T-helper 1 cell treated with Interleukin-12 subunit alpha and Interleukin-12 subunit beta and Interleukin-4 antibody, amounts not matched to agents 30 μg/mL and 1 μg/mL, for 36 hours (primary cell): ENCODE data around the gene LSS.

Experiments
- H3K27ac Mint-ChIP-seq: one replicate; pipeline ENCODE4 v1.8.0; 2021; ENCODE audit warnings: mild to moderate bottlenecking, mixed read lengths
- H3K27me3 Mint-ChIP-seq: one replicate; pipeline ENCODE4 v1.8.0; 2021; ENCODE audit warnings: low read depth, mixed read lengths
- H3K36me3 Mint-ChIP-seq: one replicate; pipeline ENCODE4 v1.8.0; 2021; ENCODE audit warnings: low read depth, mixed read lengths
- H3K4me1 Mint-ChIP-seq: one replicate; pipeline ENCODE4 v1.8.0; 2021; ENCODE audit warnings: low read depth, mixed read lengths
- H3K4me3 Mint-ChIP-seq: one replicate; pipeline ENCODE4 v1.8.0; 2021; ENCODE audit warnings: mild to moderate bottlenecking, moderate library complexity, mixed read lengths
- H3K9me3 Mint-ChIP-seq: one replicate; pipeline ENCODE4 v1.8.0; 2021; ENCODE audit warnings: mixed read lengths

LSS gene

DNA sequence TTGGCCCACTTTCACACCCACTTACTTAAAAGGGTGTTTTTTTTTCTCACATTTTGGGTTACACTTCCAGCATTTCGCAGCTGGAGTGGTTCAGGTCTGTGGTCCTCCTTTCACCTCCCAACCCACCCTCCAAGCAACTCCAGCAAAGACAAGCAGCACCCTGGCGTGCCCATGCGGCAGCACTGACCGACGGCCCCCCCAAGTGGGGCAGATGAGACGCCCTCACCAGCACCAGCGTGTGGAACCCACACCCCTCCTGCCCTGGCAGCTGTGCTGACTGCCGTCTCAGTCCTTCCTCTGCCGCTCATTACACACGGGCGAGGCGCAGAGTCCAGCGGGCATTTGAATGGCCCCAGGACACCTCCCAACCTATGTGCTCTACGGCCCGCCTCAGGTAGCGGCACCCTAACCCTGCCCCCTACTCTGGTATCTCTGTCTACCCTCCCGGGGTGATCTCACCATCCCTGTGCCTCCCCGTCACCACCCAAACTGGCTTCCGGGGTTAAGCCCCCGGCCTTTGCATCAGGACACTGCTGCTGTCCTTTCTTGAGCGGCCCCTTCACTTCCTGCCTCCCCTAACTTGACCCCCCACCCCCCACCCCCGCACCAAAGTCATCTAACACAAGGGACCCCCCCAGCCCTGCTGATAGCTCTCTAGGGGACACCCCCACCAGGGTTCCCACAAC, 10.9 kb downstream of the LSS start:
- H3K36me3 Mint-ChIP-seq = peaks cover 10% of the 10 kb centered on the region
- no peak overlapping the region for H3K27ac Mint-ChIP-seq
- H3K9me3 Mint-ChIP-seq = no peaks in the 10 kb centered on the region
- H3K4me3 Mint-ChIP-seq = no peak overlapping the region
- no peaks in the 10 kb centered on the region for H3K27me3 Mint-ChIP-seq
- peaks cover 8% of the 10 kb centered on the region for H3K4me1 Mint-ChIP-seq

- H3K27ac Mint-ChIP-seq = peak overlapping the region; percentile 78
- H3K36me3 Mint-ChIP-seq = peaks cover 13% of the 10 kb centered on the region
- H3K4me1 Mint-ChIP-seq = peaks cover 8% of the 10 kb centered on the region
- H3K4me3 Mint-ChIP-seq = no peak overlapping the region
- no peaks in the 10 kb centered on the region for H3K9me3 Mint-ChIP-seq
- H3K27me3 Mint-ChIP-seq = no peaks in the 10 kb centered on the region
Observed at GRCh38 chr21:46216132-46216747, 12.3 kb downstream of the LSS start.

- H3K27ac Mint-ChIP-seq = peak overlapping the region; percentile 78
- H3K4me1 Mint-ChIP-seq = peaks cover 7% of the 10 kb centered on the region
- H3K36me3 Mint-ChIP-seq = peaks cover 11% of the 10 kb centered on the region
- H3K9me3 Mint-ChIP-seq = no peaks in the 10 kb centered on the region
- H3K27me3 Mint-ChIP-seq = no peaks in the 10 kb centered on the region
- H3K4me3 Mint-ChIP-seq = no peak overlapping the region
Observed at GRCh38 chr21:46215436-46216131, 13.0 kb downstream of the LSS start.

DNA sequence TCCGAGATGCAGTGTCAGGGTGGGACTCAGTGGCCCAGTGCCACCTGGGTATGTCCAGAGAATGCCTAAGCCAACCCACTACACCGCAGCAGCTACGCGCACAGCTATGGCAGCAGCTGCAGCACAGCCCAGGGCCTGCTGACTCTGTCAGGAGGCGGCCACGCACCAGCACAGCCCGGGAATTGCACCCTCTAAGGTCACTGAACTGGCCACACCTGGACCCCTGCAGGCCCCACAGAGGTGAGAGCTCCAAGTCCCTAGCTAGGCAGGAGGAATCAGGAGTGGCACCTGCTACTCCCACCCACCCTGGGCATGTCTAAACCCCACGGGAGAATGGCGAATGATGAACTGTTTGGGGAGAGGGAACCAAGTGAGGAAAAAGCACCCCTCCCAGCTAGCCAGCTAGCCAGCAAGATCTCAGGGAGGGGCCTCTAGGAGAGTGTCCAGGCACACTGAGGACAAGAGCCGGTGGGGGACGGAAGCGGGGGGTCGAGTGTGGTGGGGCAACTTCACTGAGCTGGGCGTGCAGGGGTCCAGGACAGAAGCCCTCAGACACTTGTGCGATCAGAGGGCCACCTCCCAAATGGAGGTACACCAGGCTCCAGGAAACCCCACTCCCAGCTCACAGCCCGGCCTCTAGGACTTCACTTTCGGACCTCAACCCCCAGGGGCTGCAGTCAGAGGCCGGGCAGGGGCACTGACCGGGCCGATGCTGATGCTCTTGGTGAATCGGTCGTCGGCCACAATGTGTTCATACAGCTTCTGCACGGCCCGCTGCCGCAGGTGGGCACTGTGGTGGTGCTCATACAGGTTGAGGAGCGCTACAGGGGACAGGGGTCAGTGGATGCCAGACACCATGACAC, 13.9 kb downstream of the LSS start:
- Mint-ChIP-seq H3K4me3 (no peak overlapping the region), H3K27me3 (no peaks in the 10 kb centered on the region), H3K9me3 (no peaks in the 10 kb centered on the region), H3K4me1 (peaks cover 6% of the 10 kb centered on the region), H3K36me3 (peaks cover 5% of the 10 kb centered on the region), H3K27ac (no peak overlapping the region)

DNA sequence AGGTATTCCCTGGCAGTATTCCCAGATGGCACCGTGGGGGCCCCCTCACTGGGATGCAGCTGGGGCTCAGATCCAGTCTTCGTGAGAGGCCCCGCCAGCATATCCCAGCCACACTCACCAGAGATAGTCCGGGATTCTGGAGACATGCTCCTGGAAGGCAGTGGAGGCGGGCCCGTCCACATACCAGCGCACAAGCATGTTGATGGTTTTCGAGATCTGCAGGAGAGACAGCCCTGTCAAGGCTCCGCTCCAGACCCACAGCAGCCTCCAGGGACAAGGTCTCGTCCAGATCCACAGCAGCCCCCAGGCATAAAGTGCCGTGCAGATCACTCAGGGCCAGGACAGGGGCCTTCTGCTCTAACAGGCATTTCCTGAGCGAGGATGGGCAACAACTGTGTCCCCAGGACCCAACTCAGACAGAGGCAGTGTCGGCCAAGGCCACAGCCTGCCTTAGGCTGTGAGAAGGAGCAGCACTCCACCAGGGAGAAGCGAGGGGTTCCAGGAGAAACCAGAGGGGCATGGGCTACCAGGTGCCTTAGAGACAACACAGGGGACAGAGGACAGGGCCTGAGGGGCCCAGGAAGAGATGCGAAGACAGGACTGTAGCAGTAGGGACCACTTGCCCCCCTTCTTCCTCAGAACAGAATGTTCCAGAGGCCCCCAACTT, 14.8 kb downstream of the LSS start:
- Mint-ChIP-seq H3K4me1 (peaks cover 6% of the 10 kb centered on the region), H3K9me3 (no peaks in the 10 kb centered on the region), H3K27me3 (no peaks in the 10 kb centered on the region), H3K27ac (no peak overlapping the region), H3K4me3 (no peak overlapping the region), H3K36me3 (peaks cover 9% of the 10 kb centered on the region)

DNA sequence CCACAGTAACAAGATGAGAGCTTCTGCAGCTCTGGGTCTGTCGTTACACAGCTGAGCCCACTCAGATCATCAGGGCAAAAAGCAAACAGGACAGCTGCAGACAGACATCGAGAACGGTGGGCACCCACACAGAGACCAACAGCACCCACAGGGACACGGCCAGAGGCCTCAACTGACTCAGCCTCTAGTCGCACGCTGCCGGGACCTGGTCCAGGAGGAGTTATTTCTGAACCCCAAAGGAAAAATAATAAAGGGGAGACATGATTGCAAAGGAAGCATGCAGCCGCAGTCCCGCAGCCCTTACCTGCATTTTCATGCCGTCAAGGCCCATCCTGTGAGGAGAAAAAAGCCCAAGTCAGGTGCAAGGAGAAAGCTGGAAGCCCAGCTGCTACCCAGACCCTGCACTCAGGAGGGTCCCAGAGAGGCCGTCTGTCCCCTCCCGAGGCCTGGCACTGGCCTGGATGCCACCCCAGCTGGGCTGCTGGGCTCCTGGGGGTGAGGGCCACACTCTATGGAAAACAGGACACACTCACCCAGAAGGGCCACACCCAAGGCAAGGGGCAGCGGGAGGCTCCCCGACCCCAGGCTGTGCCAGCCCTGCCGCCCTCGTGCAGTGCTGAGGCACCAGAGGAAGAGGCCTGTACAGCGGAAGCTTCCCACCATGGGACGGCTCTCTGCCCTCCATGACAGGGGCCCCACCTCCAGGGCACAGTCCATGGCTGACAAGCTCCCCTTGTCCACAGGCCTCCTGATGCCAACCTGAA, 15.7 kb downstream of the LSS start:
- Mint-ChIP-seq H3K27me3 (no peaks in the 10 kb centered on the region), H3K4me3 (no peak overlapping the region), H3K4me1 (peaks cover 6% of the 10 kb centered on the region), H3K9me3 (no peaks in the 10 kb centered on the region), H3K36me3 (peaks cover 9% of the 10 kb centered on the region), H3K27ac (peak overlapping the region; percentile 31)

DNA sequence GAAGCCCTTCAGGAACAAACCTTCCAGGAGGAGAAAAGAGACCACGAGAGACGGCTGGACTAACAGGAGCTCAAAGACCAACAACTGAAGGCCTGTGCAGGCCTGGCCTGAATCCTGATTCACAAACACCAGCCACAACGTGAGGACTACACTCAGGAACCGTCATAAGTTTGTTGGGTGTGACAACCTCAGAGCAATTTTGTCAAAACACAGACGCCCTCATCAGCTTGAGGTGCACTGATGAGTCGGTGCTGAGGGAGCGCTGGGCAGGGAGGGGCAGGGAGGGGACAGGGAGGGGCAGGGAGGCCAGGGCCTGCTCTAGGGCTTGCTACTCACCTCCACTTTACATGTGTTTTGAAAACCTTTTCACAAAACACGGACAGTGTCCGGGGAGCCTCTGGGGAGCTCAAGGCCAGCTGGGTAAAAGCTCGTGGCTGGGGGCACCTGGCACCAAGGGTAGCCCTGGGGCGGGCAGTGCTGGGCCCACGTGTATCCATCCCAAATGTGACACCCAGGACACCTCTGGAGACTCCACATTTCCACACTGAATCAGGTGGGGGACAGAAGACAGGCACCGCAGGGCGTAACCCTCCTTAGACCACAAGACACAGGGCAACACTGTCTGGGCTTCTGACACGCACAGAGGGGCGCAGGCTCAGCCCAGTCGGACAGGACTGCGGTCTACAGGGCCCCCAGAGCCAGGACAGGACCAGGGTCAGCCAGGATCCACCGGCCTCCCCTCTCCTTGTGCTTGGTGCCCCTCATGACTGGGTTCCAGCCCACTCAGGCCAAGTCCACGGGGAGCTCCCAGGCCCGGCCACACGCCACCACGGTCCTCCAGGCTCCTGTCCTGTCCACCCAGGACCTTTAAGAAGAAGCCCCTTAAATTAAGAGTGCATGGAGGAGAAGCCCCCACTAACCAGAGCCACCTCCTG, 16.5 kb downstream of the LSS start:
- H3K4me3 Mint-ChIP-seq = no peak overlapping the region
- H3K9me3 Mint-ChIP-seq = no peaks in the 10 kb centered on the region
- H3K27me3 Mint-ChIP-seq = no peaks in the 10 kb centered on the region
- H3K36me3 Mint-ChIP-seq = peaks cover 9% of the 10 kb centered on the region
- H3K27ac Mint-ChIP-seq = no peak overlapping the region
- H3K4me1 Mint-ChIP-seq = peaks cover 3% of the 10 kb centered on the region

DNA sequence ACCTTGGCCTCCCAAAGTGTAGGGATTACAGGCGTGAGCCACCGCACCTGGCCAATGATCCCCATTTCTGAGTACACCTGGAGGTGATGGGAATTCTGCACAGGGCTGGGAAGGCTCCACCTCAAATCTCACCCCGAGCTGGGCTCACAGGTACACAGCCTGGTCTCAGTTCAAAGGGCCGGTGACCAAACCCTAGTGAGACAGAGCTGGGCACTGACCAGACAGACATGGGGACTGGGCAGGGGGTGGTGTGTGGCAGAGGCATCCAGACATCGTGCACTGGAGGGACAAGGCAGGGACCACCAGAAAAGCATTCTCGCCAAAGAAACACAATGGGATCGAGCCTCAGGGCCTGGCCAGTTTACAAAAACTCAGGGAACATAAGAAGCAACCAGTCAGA, 17.2 kb downstream of the LSS start:
- H3K36me3 Mint-ChIP-seq = peaks cover 9% of the 10 kb centered on the region
- H3K4me1 Mint-ChIP-seq = peaks cover 3% of the 10 kb centered on the region
- H3K9me3 Mint-ChIP-seq = no peaks in the 10 kb centered on the region
- no peak overlapping the region for H3K27ac Mint-ChIP-seq
- H3K4me3 Mint-ChIP-seq = no peak overlapping the region
- H3K27me3 Mint-ChIP-seq = no peaks in the 10 kb centered on the region

DNA sequence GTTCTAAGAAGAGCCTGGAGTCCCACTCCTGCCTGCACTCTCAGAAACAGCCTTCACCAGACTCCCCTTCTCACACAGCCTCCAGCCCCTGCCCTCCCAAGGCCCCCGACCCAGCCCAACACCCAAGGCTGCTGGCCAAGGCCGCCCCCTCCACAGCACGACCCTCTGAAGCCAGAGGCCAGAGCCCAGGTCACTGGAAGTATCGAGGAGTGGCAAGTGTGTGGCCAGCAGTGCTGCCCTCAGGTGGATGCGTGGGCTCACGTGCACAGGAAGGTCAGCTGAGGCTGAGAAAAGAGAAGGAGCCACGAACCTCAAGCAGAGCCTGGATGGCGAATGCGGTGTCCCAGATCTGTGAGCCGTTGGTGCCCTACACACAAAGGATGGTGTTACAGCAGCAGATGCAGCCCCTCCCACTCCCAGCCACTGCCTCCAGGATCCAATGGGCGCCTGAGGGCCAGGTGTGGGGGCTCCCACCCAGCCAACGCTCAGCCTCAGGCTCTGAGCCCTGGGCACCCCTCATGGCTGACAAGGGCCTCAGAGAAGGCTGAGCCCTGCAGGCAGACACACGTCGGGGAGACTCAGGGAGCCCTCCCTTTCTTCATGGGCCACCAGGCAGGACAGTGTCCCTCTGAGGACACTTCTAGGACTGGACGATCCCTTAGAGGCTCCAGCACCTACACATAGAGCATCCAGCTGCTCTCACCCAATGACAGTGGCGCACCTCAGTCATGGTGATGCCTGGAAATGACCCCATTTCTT, 18.0 kb downstream of the LSS start:
- H3K36me3 Mint-ChIP-seq = peaks cover 7% of the 10 kb centered on the region

GRCh38 chr21:46208761-46209721, 19.5 kb downstream of the LSS start:
- Mint-ChIP-seq H3K36me3 (peaks cover 13% of the 10 kb centered on the region), H3K27ac (no peak overlapping the region), H3K9me3 (no peaks in the 10 kb centered on the region), H3K4me3 (no peak overlapping the region), H3K27me3 (no peaks in the 10 kb centered on the region), H3K4me1 (no peaks in the 10 kb centered on the region)

More for the DNA sequence above, 18.0 kb downstream of the LSS start:
- no peak overlapping the region for H3K4me3 Mint-ChIP-seq
- peaks cover 2% of the 10 kb centered on the region for H3K4me1 Mint-ChIP-seq
- no peak overlapping the region for H3K27ac Mint-ChIP-seq
- H3K9me3 Mint-ChIP-seq = no peaks in the 10 kb centered on the region
- no peaks in the 10 kb centered on the region for H3K27me3 Mint-ChIP-seq

- Mint-ChIP-seq H3K27me3 (no peaks in the 10 kb centered on the region), H3K9me3 (no peaks in the 10 kb centered on the region)
Observed at GRCh38 chr21:46207920-46208591, 20.5 kb downstream of the LSS start.

More at GRCh38 chr21:46207920-46208591, 20.5 kb downstream of the LSS start:
- H3K4me1 Mint-ChIP-seq = no peaks in the 10 kb centered on the region
- H3K4me3 Mint-ChIP-seq = no peak overlapping the region
- H3K27ac Mint-ChIP-seq = no peak overlapping the region
- peaks cover 13% of the 10 kb centered on the region for H3K36me3 Mint-ChIP-seq
